Breast epithelium (tissue), 4 donors: ENCODE measurements around the gene PTPRG. TPM values are rescaled to one million over a fixed set of nuclear protein-coding genes. Genes with fewer than 3 reads are reported as not detected.

Experiments used
- DNase-seq, 2 donors: peaks; one replicate each; pipeline ENCODE4 v3.0.0-alpha.2; 2019; ENCODE audit warnings: low spot score in 2 of 2
- H3K27ac ChIP-seq, 2 donors: fragments of 200-600 bp; sonication (generic) in 1 of 2; one replicate each; pipeline ENCODE4 v1.5.1; 2016 to 2019; ENCODE audit warnings: mild to moderate bottlenecking in 1 of 2
- H3K27me3 ChIP-seq, 2 donors: fragments of 200-600 bp; sonication (generic) in 1 of 2; one replicate each; pipeline versions ENCODE4 v1.5.1 to v1.6.0; 2017 to 2019; ENCODE audit warnings: control low read depth in 1 of 2, mild to moderate bottlenecking in 1 of 2
- H3K36me3 ChIP-seq: fragments of 200-600 bp; one replicate; pipeline ENCODE4 v1.5.1; 2019
- H3K4me1 ChIP-seq, 2 donors: fragments of 200-600 bp; sonication (generic); one replicate each; pipeline ENCODE4 v1.5.1; 2016 to 2019; ENCODE audit warnings: control low read depth in 1 of 2
- H3K4me3 ChIP-seq, 3 donors: fragments of 200-600 bp; sonication (generic); 1 replicate in 2 of 3; 2 replicates in 1 of 3; pipeline ENCODE4 v1.5.1; 2016 to 2019; ENCODE audit warnings: mild to moderate bottlenecking in 3 of 3, moderate library complexity in 2 of 3
- H3K9me3 ChIP-seq, 2 donors: fragments of 200-600 bp; sonication (generic) in 1 of 2; one replicate each; pipeline ENCODE4 v1.5.1; 2016 to 2019; ENCODE audit warnings: control low read depth in 1 of 2
- CTCF ChIP-seq, 3 donors: fragments of 450-650 bp; IDR thresholded peaks; one replicate each; pipeline ENCODE4 v1.5.1; 2016 to 2017; ENCODE audit warnings: antibody characterized with exemption in 3 of 3, mild to moderate bottlenecking in 3 of 3, moderate library complexity in 3 of 3
- POLR2A ChIP-seq: fragments of 450-650 bp; IDR thresholded peaks from one replicate; pipeline ENCODE4 v1.6.1; 2016; ENCODE audit warnings: antibody characterized with exemption, mild to moderate bottlenecking, moderate library complexity
- POLR2AphosphoS5 ChIP-seq, 3 donors: sonication (generic); formaldehyde crosslinking; IDR thresholded peaks; one replicate each; pipeline ENCODE4 v1.6.1; 2017; ENCODE audit warnings: antibody characterized with exemption in 3 of 3
- intact Hi-C: fragments of 100-400 bp; cut with DNase I; formaldehyde crosslinking; loops from one replicate; pipeline ENCODE4 v1.15.1; 2023; ENCODE audit warnings: low total_unique reads
- total RNA-seq, 3 donors: library from RNA; depleted of rRNA; stranded (reverse); fragments of >200 nt; gene quantifications; one replicate each; pipeline ENCODE4 v1.1.0, GENCODE V29; 2016

Gene PTPRG
- total RNA-seq, 3 donors from 2014 or later = 42.3 to 179 (median 61.6) TPM

- Histone ChIP-seq H3K9me3 (no peaks in the 10 kb centered on the region), H3K4me3 (no peak overlapping the region), H3K36me3 (no peaks in the 10 kb centered on the region), H3K4me1 (no peaks in the 10 kb centered on the region), H3K27me3 (no peaks in the 10 kb centered on the region), H3K27ac (no peak overlapping the region)
- no peak for TF ChIP-seq POLR2A
- no peak for TF ChIP-seq POLR2AphosphoS5 (IDR thresholded peaks at IDR 0.05)
- TF ChIP-seq CTCF (IDR thresholded peaks at IDR 0.05) = no peak
- no peak for DNase-seq
- intact Hi-C loops = no loop called here
Measured at GRCh38 chr3:62259924-62260323, 698.6 kb downstream of the PTPRG start.

- intact Hi-C loops = no loop called here
- TF ChIP-seq POLR2A (no peak), POLR2AphosphoS5 (IDR thresholded peaks at IDR 0.05) (no peak), CTCF (IDR thresholded peaks at IDR 0.05) (no peak)
- DNase-seq = no peak
- Histone ChIP-seq H3K4me1 (no peaks in the 10 kb centered on the region), H3K4me3 (no peak overlapping the region), H3K36me3 (no peaks in the 10 kb centered on the region), H3K27me3 (no peaks in the 10 kb centered on the region), H3K27ac (no peak overlapping the region), H3K9me3 (no peaks in the 10 kb centered on the region)
Measured at GRCh38 chr3:62260655-62261054, 699.3 kb downstream of the PTPRG start.

- TF ChIP-seq POLR2A (no peak), CTCF (IDR thresholded peaks at IDR 0.05) (no peak), POLR2AphosphoS5 (IDR thresholded peaks at IDR 0.05) (no peak)
- Histone ChIP-seq H3K36me3 (no peaks in the 10 kb centered on the region), H3K9me3 (no peaks in the 10 kb centered on the region), H3K27ac (no peak overlapping the region), H3K4me1 (no peaks in the 10 kb centered on the region), H3K4me3 (no peak overlapping the region), H3K27me3 (no peaks in the 10 kb centered on the region)
- no peak for DNase-seq
- intact Hi-C loops = no loop called here
Measured at GRCh38 chr3:62261121-62261520, 699.8 kb downstream of the PTPRG start.

- no peak for TF ChIP-seq CTCF (IDR thresholded peaks at IDR 0.05)
- TF ChIP-seq POLR2A = no peak
- no peak for TF ChIP-seq POLR2AphosphoS5 (IDR thresholded peaks at IDR 0.05)
- H3K4me1 ChIP-seq = no peaks in the 10 kb centered on the region
- H3K27ac ChIP-seq = no peak overlapping the region
- H3K36me3 ChIP-seq = no peaks in the 10 kb centered on the region
- intact Hi-C loops = no loop called here
- H3K27me3 ChIP-seq = no peaks in the 10 kb centered on the region
- no peaks in the 10 kb centered on the region for H3K9me3 ChIP-seq
- no peak for DNase-seq
- H3K4me3 ChIP-seq = no peak overlapping the region
Measured at GRCh38 chr3:62261736-62262135, 700.4 kb downstream of the PTPRG start.

- TF ChIP-seq CTCF (IDR thresholded peaks at IDR 0.05) (no peak), POLR2AphosphoS5 (IDR thresholded peaks at IDR 0.05) (no peak), POLR2A (no peak)
- no peak overlapping the region for H3K4me3 ChIP-seq
- no peaks in the 10 kb centered on the region for H3K27me3 ChIP-seq
- no peaks in the 10 kb centered on the region for H3K9me3 ChIP-seq
- H3K36me3 ChIP-seq = no peaks in the 10 kb centered on the region
- DNase-seq = no peak
- intact Hi-C loops = no loop called here
- no peaks in the 10 kb centered on the region for H3K4me1 ChIP-seq
- no peak overlapping the region for H3K27ac ChIP-seq
Measured at GRCh38 chr3:62265528-62265927, 704.2 kb downstream of the PTPRG start.
